ENCODE measurements around the gene SLC16A11.

GRCh38 chr17:7021993-7022778 lies 21.7 kb downstream of the SLC16A11 start:
- TF ChIP-seq RFX5 (IDR thresholded peaks at IDR 0.05; ENCODE audit: low read depth, low read length) = no peak
- TF ChIP-seq, protein P1, sequence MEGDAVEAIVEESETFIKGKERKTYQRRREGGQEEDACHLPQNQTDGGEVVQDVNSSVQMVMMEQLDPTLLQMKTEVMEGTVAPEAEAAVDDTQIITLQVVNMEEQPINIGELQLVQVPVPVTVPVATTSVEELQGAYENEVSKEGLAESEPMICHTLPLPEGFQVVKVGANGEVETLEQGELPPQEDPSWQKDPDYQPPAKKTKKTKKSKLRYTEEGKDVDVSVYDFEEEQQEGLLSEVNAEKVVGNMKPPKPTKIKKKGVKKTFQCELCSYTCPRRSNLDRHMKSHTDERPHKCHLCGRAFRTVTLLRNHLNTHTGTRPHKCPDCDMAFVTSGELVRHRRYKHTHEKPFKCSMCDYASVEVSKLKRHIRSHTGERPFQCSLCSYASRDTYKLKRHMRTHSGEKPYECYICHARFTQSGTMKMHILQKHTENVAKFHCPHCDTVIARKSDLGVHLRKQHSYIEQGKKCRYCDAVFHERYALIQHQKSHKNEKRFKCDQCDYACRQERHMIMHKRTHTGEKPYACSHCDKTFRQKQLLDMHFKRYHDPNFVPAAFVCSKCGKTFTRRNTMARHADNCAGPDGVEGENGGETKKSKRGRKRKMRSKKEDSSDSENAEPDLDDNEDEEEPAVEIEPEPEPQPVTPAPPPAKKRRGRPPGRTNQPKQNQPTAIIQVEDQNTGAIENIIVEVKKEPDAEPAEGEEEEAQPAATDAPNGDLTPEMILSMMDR (conservative IDR thresholded peaks at IDR 0.05; ENCODE audit: low read depth, low read length) = peak; percentile 87

Data from IMR-90 (cell line).